K562 (cell line): Measurements from ENCODE around the gene ZFPM1. TPM values are rescaled to one million over a fixed set of nuclear protein-coding genes. Genes with fewer than 3 reads are reported as not detected.

Experiments
- CBX2 ChIP-seq: fragments of 200-600 bp; sonication (generic); IDR thresholded peaks from one replicate; pipeline ENCODE4 v1.6.1; 2012; ENCODE audit warnings: mild to moderate bottlenecking, low read length, inconsistent platforms; ENCODE audit not compliant: insufficient read depth, poor library complexity, severe bottlenecking
- CTBP1 ChIP-seq: fragments of 450-650 bp; IDR thresholded peaks from 2 replicates; pipeline ENCODE4 v1.6.1; 2016; ENCODE audit warnings: borderline replicate concordance
- DDX20 ChIP-seq: fragments of 450-650 bp; IDR thresholded peaks from 2 replicates; pipeline ENCODE4 v1.6.1; 2016; ENCODE audit warnings: missing genetic modification characterization, low read depth, mild to moderate bottlenecking, missing compliant biosample characterization, moderate library complexity
- ESRRA ChIP-seq: fragments of 450-650 bp; IDR thresholded peaks from 2 replicates; pipeline ENCODE4 v1.6.1; 2014; ENCODE audit warnings: low read depth, mild to moderate bottlenecking, moderate library complexity, borderline replicate concordance
- HDAC2 ChIP-seq: fragments of 450-650 bp; IDR thresholded peaks from 2 replicates; pipeline ENCODE4 v1.6.1; 2016; ENCODE audit warnings: mild to moderate bottlenecking
- MECOM ChIP-seq: fragments of 250-450 bp; sonication (Bioruptor Pico); IDR thresholded peaks from 2 replicates; pipeline ENCODE4 v1.8.0; 2022; ENCODE audit warnings: inconsistent platforms
- MED1 ChIP-seq: sonication (generic); formaldehyde crosslinking; IDR thresholded peaks from 2 replicates; pipeline ENCODE4 v1.8.1; 2023; ENCODE audit warnings: missing genetic modification reagents, borderline replicate concordance
- MIER1 ChIP-seq: fragments of 450-650 bp; IDR thresholded peaks from 2 replicates; pipeline ENCODE4 v1.6.1; 2016; ENCODE audit warnings: antibody characterized with exemption, mild to moderate bottlenecking, low read depth
- MTA2 ChIP-seq: fragments of 450-650 bp; IDR thresholded peaks from 2 replicates; pipeline ENCODE4 v1.6.1; 2016; ENCODE audit warnings: low read depth
- NR4A1 ChIP-seq, 2 experiments: fragments of 250-450 bp in 1 of 2; fragments of 450-650 bp in 1 of 2; sonication (Bioruptor Pico) in 1 of 2; IDR thresholded peaks; 2 replicates each; pipeline versions ENCODE4 v1.4.0 to v1.6.1; 2016 to 2020; ENCODE audit warnings: mild to moderate bottlenecking in 2 of 2, missing compliant biosample characterization in 1 of 2, missing genetic modification characterization in 1 of 2, moderate library complexity in 1 of 2
- TBL1XR1 ChIP-seq, 2 experiments: IDR thresholded peaks; 2 replicates each; pipeline ENCODE4 v1.6.1; 2012; ENCODE audit warnings: improper control_type of control experiment in 2 of 2, low read length in 2 of 2, mild to moderate bottlenecking in 1 of 2
- ZKSCAN3 ChIP-seq: fragments of 250-450 bp; sonication (Bioruptor Pico); IDR thresholded peaks from 2 replicates; pipeline ENCODE4 v1.4.0; 2020
- ZKSCAN8 ChIP-seq: fragments of 200-800 bp; sonication (Bioruptor generic); IDR thresholded peaks from 2 replicates; pipeline ENCODE4 v1.6.1; 2016; ENCODE audit warnings: missing genetic modification characterization, missing compliant biosample characterization
- ZNF217 ChIP-seq: sonication (generic); formaldehyde crosslinking; IDR thresholded peaks from 2 replicates; pipeline ENCODE4 v1.8.0; 2022; ENCODE audit warnings: mild to moderate bottlenecking, missing genetic modification reagents
- ZNF3 ChIP-seq: fragments of 250-450 bp; sonication (Bioruptor Pico); IDR thresholded peaks from 2 replicates; pipeline ENCODE4 v1.5.0; 2021; ENCODE audit warnings: mild to moderate bottlenecking, moderate library complexity
- ZNF75A ChIP-seq: fragments of 450-650 bp; formaldehyde crosslinking; IDR thresholded peaks from 2 replicates; pipeline ENCODE4 v1.4.0; 2020; ENCODE audit warnings: mild to moderate bottlenecking
- polyA plus RNA-seq, 8 experiments: library from polyadenylated mRNA; depleted of rRNA in 4 of 8; stranded (reverse) in 5 of 8; unstranded in 3 of 8; fragments of >200 nt; fragmentation: Nextera tagmentation in 2 of 8; fragmentation: Illumina TruSeq in 1 of 8; extraction: Ambion mirVana in 2 of 8; extraction: Trizol in 1 of 8; gene quantifications; 2 replicates each; pipeline versions ENCODE4 v1.2.1 to v1.2.3, GENCODE V29; 2011 to 2014; ENCODE audit warnings: inconsistent platforms in 1 of 8, missing spikeins in 1 of 8
- total RNA-seq, 7 experiments: library from RNA; depleted of rRNA in 6 of 7; stranded (reverse); fragments of >200 nt in 6 of 7; fragmentation: Illumina TruSeq in 2 of 7; extraction: Trizol in 2 of 7; gene quantifications; 2 replicates each; pipeline versions ENCODE4 v1.2.1 to v1.2.3, GENCODE V29; 2011 to 2021; ENCODE audit warnings: low replicate concordance in 1 of 7
- TF ChIP-seq, protein P1 (sequence below): IDR thresholded peaks from 2 replicates; pipeline ENCODE4 v1.6.1; 2016; ENCODE audit warnings: missing genetic modification characterization, missing compliant biosample characterization
- TF ChIP-seq, protein P2 (sequence below): fragments of 250-450 bp; sonication (Bioruptor Pico); IDR thresholded peaks from 2 replicates; pipeline ENCODE4 v1.5.0; 2021; ENCODE audit warnings: mild to moderate bottlenecking, borderline replicate concordance
- TF ChIP-seq, protein P3 (sequence below): IDR thresholded peaks from 2 replicates; pipeline ENCODE4 v1.6.1; 2011; ENCODE audit not compliant: insufficient read length; ENCODE audit errors: extremely low read depth
- TF ChIP-seq, protein P4 (sequence below): fragments of 250-450 bp; sonication (Bioruptor Pico); IDR thresholded peaks from 2 replicates; pipeline ENCODE4 v1.5.0; 2021; ENCODE audit warnings: mild to moderate bottlenecking, moderate library complexity

The ZFPM1 gene
- total and polyA plus RNA-seq, 9 of the 15 experiments (the other 6 are each of a cell fraction or from before 2014, with no cell fraction given), result 0.03 to 35.9 (median 1.4) TPM

DNA sequence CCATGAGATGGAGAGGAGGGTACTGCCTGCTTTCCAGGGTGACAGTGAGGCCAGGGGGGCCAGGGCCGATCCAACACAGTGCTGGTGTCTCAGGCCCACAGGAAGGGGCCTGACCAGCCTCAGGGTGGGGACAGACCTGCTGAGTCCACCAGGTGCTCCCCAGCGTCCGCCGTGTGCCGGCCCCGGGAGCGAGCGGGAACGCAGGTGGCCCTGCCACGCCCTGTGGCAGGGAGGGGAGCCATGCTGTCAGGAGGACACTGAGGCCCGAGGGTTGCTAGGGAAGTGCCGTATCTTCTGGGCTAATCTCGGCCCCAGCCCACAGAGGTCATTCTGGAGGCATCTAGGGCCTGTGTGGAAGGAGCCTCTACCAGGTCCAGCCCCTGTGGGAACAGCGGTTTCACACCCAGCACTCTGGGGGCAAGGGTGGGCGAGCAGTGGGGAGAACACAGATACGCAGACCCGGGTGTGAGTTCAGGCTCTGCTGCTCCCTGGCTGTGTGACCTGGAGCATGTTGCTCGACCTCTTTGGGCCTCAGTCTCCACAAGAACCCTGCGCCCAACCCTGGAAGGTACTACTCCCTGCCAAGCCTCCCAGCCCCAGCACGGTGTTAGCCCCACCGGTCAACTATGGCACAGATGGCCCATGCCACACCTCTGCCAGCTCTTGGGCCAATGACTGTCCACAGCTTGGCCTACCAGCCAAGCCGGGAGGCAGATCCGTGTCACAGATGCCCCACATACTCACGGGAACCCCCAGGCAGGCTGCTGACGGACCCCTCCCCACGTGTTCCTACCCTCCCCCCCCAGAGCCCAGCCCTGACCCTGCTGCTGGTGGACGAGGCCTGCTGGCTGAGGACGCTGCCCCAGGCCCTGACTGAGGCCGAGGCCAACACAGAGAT lies 73.2 kb downstream of the ZFPM1 start (continued):
- TF ChIP-seq MED1 (CRISPR knock-in tag) (no peak), HDAC2 (no peak), MTA2 (no peak), DDX20 (tag) (no peak), ESRRA (peak; percentile 95), ZNF75A (CRISPR knock-in tag) (no peak), CTBP1 (peak; percentile 87), MECOM (CRISPR knock-in tag) (no peak), ZNF3 (CRISPR knock-in tag) (no peak), CBX2 (no peak), TBL1XR1 (IDR thresholded peaks at IDR 0.05; ENCODE audit: low read length in 2 of 2) (no peak), MIER1 (no peak), ZKSCAN8 (no peak), ZKSCAN3 (CRISPR knock-in tag) (no peak), ZNF217 (CRISPR knock-in tag) (no peak), NR4A1 (CRISPR knock-in tag; IDR thresholded peaks at IDR 0.05) (peak; percentile 64; the same call in 1 of the 2 replicates), NR4A1 (tag; IDR thresholded peaks at IDR 0.05) (no peak)
- TF ChIP-seq, protein P1, sequence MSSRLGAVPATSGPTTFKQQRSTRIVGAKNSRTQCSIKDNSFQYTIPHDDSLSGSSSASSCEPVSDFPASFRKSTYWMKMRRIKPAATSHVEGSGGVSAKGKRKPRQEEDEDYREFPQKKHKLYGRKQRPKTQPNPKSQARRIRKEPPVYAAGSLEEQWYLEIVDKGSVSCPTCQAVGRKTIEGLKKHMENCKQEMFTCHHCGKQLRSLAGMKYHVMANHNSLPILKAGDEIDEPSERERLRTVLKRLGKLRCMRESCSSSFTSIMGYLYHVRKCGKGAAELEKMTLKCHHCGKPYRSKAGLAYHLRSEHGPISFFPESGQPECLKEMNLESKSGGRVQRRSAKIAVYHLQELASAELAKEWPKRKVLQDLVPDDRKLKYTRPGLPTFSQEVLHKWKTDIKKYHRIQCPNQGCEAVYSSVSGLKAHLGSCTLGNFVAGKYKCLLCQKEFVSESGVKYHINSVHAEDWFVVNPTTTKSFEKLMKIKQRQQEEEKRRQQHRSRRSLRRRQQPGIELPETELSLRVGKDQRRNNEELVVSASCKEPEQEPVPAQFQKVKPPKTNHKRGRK (tag), result no peak
- TF ChIP-seq, protein P2, sequence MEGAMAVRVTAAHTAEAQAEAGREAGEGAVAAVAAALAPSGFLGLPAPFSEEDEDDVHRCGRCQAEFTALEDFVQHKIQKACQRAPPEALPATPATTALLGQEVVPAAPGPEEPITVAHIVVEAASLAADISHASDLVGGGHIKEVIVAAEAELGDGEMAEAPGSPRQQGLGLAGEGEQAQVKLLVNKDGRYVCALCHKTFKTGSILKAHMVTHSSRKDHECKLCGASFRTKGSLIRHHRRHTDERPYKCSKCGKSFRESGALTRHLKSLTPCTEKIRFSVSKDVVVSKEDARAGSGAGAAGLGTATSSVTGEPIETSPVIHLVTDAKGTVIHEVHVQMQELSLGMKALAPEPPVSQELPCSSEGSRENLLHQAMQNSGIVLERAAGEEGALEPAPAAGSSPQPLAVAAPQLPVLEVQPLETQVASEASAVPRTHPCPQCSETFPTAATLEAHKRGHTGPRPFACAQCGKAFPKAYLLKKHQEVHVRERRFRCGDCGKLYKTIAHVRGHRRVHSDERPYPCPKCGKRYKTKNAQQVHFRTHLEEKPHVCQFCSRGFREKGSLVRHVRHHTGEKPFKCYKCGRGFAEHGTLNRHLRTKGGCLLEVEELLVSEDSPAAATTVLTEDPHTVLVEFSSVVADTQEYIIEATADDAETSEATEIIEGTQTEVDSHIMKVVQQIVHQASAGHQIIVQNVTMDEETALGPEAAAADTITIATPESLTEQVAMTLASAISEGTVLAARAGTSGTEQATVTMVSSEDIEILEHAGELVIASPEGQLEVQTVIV, result no peak
- TF ChIP-seq, protein P3, sequence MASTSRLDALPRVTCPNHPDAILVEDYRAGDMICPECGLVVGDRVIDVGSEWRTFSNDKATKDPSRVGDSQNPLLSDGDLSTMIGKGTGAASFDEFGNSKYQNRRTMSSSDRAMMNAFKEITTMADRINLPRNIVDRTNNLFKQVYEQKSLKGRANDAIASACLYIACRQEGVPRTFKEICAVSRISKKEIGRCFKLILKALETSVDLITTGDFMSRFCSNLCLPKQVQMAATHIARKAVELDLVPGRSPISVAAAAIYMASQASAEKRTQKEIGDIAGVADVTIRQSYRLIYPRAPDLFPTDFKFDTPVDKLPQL, result no peak
- TF ChIP-seq, protein P4, sequence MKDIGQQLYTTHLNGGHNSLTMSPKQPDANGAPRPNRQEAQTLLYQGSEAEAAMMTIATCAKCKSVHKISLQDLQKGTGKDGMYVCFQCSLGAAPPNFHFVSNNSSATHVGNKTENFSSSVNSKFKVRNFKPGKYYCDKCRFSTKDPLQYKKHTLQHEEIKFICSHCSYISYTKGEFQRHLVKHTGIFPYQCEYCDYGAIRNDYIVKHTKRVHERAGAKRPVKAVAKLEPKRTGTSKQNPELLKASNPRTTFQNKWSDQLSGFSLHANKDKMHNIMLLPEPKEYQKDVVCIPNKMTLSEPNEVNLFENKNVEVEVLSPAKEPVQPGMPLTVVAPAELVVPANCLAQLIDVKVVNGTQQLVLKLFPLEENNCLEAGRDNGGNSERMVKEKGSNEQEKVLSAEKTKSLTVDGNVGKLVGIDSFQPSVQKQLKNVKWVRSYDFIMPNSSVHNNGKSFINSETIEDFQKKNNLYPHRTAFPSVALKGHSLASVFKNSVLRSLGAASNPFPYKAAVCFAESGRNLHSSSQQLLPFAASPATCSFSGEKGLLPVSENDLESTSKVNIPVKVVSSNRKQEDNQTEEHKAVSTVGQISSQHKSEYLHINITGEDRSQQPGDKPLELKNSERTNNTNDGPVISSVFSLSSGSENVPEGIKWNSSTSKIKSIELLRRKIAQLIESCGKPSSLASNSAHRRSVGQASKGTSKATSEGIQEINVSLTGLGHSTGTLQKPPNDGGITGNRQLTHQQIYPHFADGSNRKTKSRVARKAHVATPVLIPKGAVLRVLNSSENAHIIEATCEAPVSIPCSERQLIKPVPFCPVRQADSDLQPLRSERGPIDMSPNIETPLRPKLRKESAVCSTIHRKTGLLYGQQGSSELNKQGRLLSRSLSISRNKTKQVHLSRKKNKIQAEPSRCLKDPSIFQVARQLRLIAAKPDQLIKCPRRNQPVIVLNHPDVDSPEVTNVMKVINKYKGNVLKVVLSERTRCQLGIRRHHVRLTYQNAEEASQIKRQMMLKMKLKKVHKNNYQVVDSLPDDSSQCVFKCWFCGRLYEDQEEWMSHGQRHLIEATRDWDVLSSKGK (CRISPR knock-in tag), result no peak
